GM12878 (cell line): ENCODE data around the gene ADAM15. TPM values are rescaled to one million over a fixed set of nuclear protein-coding genes. Genes with fewer than 3 reads are reported as not detected.

Experiments used
- ATAC-seq: fragments of 200-7000 bp; cut with Tn5 transposase; 3 replicates; pipeline ENCODE4 v1.9.1; 2020; ENCODE audit warnings: mild to moderate bottlenecking, moderate library complexity
- BruUV-seq: library from RNA; stranded (reverse); fragments of 400-500 nt; replicated peaks from 2 replicates; lab custom pipeline; 2021; lab: Mats Ljungman, UMichigan
- CTCF ChIA-PET: fragments of 300-600 bp; sonication (Branson Sonifier 250); formaldehyde crosslinking; extraction: SDS; loops from one replicate; lab custom pipeline; 2021; ENCODE audit warnings: inconsistent platforms; lab: Yijun Ruan, JAX
- POLR2A ChIA-PET: fragments of 350-600 bp; formaldehyde crosslinking; extraction: SDS; loops from one replicate; lab custom pipeline; 2021; ENCODE audit warnings: inconsistent platforms; lab: Charles Lee
- RAD21 ChIA-PET: fragments of 300-600 bp; sonication (Branson Sonifier 250); formaldehyde crosslinking; loops from one replicate; lab custom pipeline; 2023; ENCODE audit warnings: antibody characterized with exemption; ENCODE audit not compliant: unreplicated experiment; lab: Charles Lee
- SMC1A ChIA-PET: fragments of 300-600 bp; sonication (Branson Sonifier 250); formaldehyde crosslinking; loops from one replicate; lab custom pipeline; 2023; ENCODE audit not compliant: unreplicated experiment, uncharacterized antibody; lab: Charles Lee
- DNase-seq: peaks from one replicate; pipeline ENCODE4 v3.0.0-alpha.2; 2011; ENCODE audit warnings: low read depth, low spot score
- FAIRE-seq: peaks from 3 replicates; lab custom pipeline; 2011; peaks lifted over from hg19 to GRCh38; lab: Jason Lieb, UNC
- H2AFZ ChIP-seq: 2 replicates; pipeline ENCODE4 v1.6.0; 2011; ENCODE audit warnings: low read depth, low read length, control low read depth; ENCODE audit not compliant: control insufficient read depth
- H3K27ac ChIP-seq: 2 replicates; pipeline ENCODE4 v1.5.1; 2011; ENCODE audit warnings: control low read depth; ENCODE audit not compliant: control insufficient read depth, insufficient read depth
- H3K27me3 ChIP-seq, 2 experiments: replicated peaks in 1 of 2; 2 replicates each; pipeline versions ENCODE4 v1.6.0 to v1.6.1; 2011; ENCODE audit warnings: low read length in 1 of 2; ENCODE audit not compliant: control insufficient read depth in 2 of 2, insufficient read depth in 2 of 2
- H3K36me3 ChIP-seq, 2 experiments: 2 replicates each; pipeline ENCODE4 v1.5.1; 2011; ENCODE audit warnings: low read length in 1 of 2; ENCODE audit not compliant: control insufficient read depth in 2 of 2, insufficient read depth in 2 of 2
- H3K4me1 ChIP-seq: 2 replicates; pipeline ENCODE4 v1.6.1; 2011; ENCODE audit warnings: mild to moderate bottlenecking, low read length, moderate library complexity, mixed read lengths; ENCODE audit not compliant: control insufficient read depth, insufficient read depth
- H3K4me2 ChIP-seq: 2 replicates; pipeline ENCODE4 v1.6.0; 2011; ENCODE audit warnings: control low read depth; ENCODE audit not compliant: control insufficient read depth, insufficient read depth
- H3K4me3 ChIP-seq: fragments of 200-600 bp; sonication (generic); 2 replicates; pipeline ENCODE4 v1.5.1; 2016
- H3K79me2 ChIP-seq: 2 replicates; pipeline ENCODE4 v1.6.0; 2011; ENCODE audit warnings: low read length; ENCODE audit not compliant: control insufficient read depth, insufficient read depth
- H3K9ac ChIP-seq: 2 replicates; pipeline ENCODE4 v1.8.0; 2011; ENCODE audit warnings: low read length, control low read depth, mixed read lengths; ENCODE audit not compliant: control insufficient read depth, insufficient read depth
- H3K9me3 ChIP-seq: replicated peaks from 3 replicates; pipeline ENCODE4 v1.5.1; 2011; ENCODE audit warnings: mild to moderate bottlenecking, low read length; ENCODE audit not compliant: control insufficient read depth, insufficient read depth
- H4K20me1 ChIP-seq: 2 replicates; pipeline ENCODE4 v1.6.0; 2011; ENCODE audit not compliant: control insufficient read depth, insufficient read depth
- BACH1 ChIP-seq: fragments of 450-650 bp; IDR thresholded peaks from 2 replicates; pipeline ENCODE4 v1.6.1; 2017; ENCODE audit warnings: mild to moderate bottlenecking, borderline replicate concordance
- EGR1 ChIP-seq, 2 experiments: IDR thresholded peaks; 1 replicate in 1 of 2; 2 replicates in 1 of 2; pipeline ENCODE4 v1.6.1; 2011 to 2012; ENCODE audit warnings: low read depth in 2 of 2, low read length in 2 of 2, borderline replicate concordance in 1 of 2, mild to moderate bottlenecking in 1 of 2, moderate library complexity in 1 of 2
- EP300 ChIP-seq, 2 experiments: fragments of 150-350 bp in 1 of 2; IDR thresholded peaks; 2 replicates each; pipeline ENCODE4 v1.6.1; 2011 to 2012; ENCODE audit warnings: low read depth in 2 of 2, low read length in 2 of 2, borderline replicate concordance in 1 of 2, improper control_type of control experiment in 1 of 2, inconsistent platforms in 1 of 2; ENCODE audit not compliant: control insufficient read depth in 1 of 2
- EZH2 ChIP-seq: IDR thresholded peaks from 2 replicates; pipeline ENCODE4 v1.6.1; 2012; ENCODE audit warnings: low read depth, mild to moderate bottlenecking, control low read depth, inconsistent platforms, low read length, borderline replicate concordance; ENCODE audit not compliant: control insufficient read depth
- LARP7 ChIP-seq: fragments of 450-650 bp; IDR thresholded peaks from 2 replicates; pipeline ENCODE4 v1.6.1; 2017; ENCODE audit warnings: mild to moderate bottlenecking
- PKNOX1 ChIP-seq: fragments of 450-650 bp; IDR thresholded peaks from 2 replicates; pipeline ENCODE4 v1.6.1; 2016; ENCODE audit warnings: mild to moderate bottlenecking
- WRNIP1 ChIP-seq: IDR thresholded peaks from 2 replicates; pipeline ENCODE4 v1.6.1; 2011; ENCODE audit warnings: low read depth, low read length, improper control_type of control experiment, borderline replicate concordance
- WGBS: methylation state at CpG from one replicate; pipeline ENCODE4 v1.1.6; 2016; ENCODE audit warnings: low lambda C conversion rate; ENCODE audit not compliant: insufficient replicate concordance, insufficient coverage; ENCODE audit errors: missing lambda C conversion rate; 5-methylcytosine and 5-hydroxymethylcytosine counted together
- in situ Hi-C: fragments of 300-500 bp; cut with MboI; formaldehyde crosslinking; loops from 9 replicates; pipeline ENCODE4 v1.14.3; 2018; ENCODE audit warnings: mixed read lengths
- intact Hi-C: fragments of 100-400 bp; cut with micrococcal nuclease; formaldehyde crosslinking; loops from one replicate; pipeline ENCODE4 v1.14.2; 2022; ENCODE audit not compliant: unreplicated experiment
- polyA plus RNA-seq, 11 experiments: library from polyadenylated mRNA; depleted of rRNA in 4 of 11; unstranded in 6 of 11; stranded (reverse) in 5 of 11; fragments of >200 nt; fragmentation: Nextera tagmentation in 4 of 11; fragmentation: Illumina TruSeq in 1 of 11; extraction: Ambion mirVana in 4 of 11; extraction: Trizol in 1 of 11; gene quantifications; 1 replicate in 1 of 11; 2 replicates in 10 of 11; pipeline versions ENCODE4 v1.2.1 to v1.2.3, GENCODE V29; 2011 to 2016; ENCODE audit warnings: inconsistent platforms in 2 of 11, missing spikeins in 2 of 11, low read depth in 1 of 11
- total RNA-seq, 4 experiments: library from RNA; depleted of rRNA in 3 of 4; stranded (reverse); fragments of >200 nt in 3 of 4; fragmentation: Illumina TruSeq in 1 of 4; extraction: Trizol in 1 of 4; gene quantifications; 2 replicates each; pipeline versions ENCODE4 v1.2.1 to v1.2.3, GENCODE V29; 2013 to 2021

Gene ADAM15
- total and polyA plus RNA-seq, 10 of the 15 experiments (the other 5 are each of a cell fraction or from before 2014, with no cell fraction given), result 0.29 to 38.8 (median 14.7) TPM

GRCh38 chr1:155007251-155007828, 43.8 kb upstream of the ADAM15 start (continued):
- TF ChIP-seq WRNIP1, result no peak
- no peak for TF ChIP-seq EP300 (IDR thresholded peaks at IDR 0.05; ENCODE audit: borderline replicate concordance in 1 of 2, control insufficient read depth in 1 of 2, low read depth in 2 of 2, low read length in 2 of 2)
- TF ChIP-seq PKNOX1, result no peak
- TF ChIP-seq BACH1, result no peak
- TF ChIP-seq EZH2, result no peak

GRCh38 chr1:155008015-155008941, 42.8 kb upstream of the ADAM15 start:
- 0 out of 2 replicates have a peak overlapping the region, but pooled peaks have one; percentile 24 for H3K27ac ChIP-seq
- FAIRE-seq, result no peak
- H3K4me2 ChIP-seq, result peak overlapping the region; percentile 33
- peaks cover 0 to 7% of the 10 kb centered on the region in 2 experiments; a peak in 3 of 4 replicates for H3K36me3 ChIP-seq
- H3K9me3 ChIP-seq, result no peaks in the 10 kb centered on the region
- SMC1A ChIA-PET, result interaction anchor here (1.1 kb wide), 1 partner anchor 9 kb away, joined by 3 read pairs; no protein-coding TSS in a partner anchor
- no peak overlapping the region for H2AFZ ChIP-seq
- H3K9ac ChIP-seq, result no peak overlapping the region
- H3K79me2 ChIP-seq, result peaks cover 52% of the 10 kb centered on the region
- TF ChIP-seq EGR1 (IDR thresholded peaks at IDR 0.05; ENCODE audit: borderline replicate concordance in 1 of 2, low read depth in 2 of 2, low read length in 2 of 2) (peak in 1 of 2 experiments; percentile 54; a peak in 1 of 3 replicates), LARP7 (no peak)
- H3K4me3 ChIP-seq, result no peak overlapping the region
- WGBS, result 97% methylated on average over 12 of the region's 16 CpGs
- intact Hi-C loops (no loop called here), in situ Hi-C loops (no loop called here)
- ATAC-seq, result no peak
- H4K20me1 ChIP-seq, result 0 out of 2 replicates have a peak, but pooled peaks cover 3% of the 10 kb centered on the region
- no TSS peak for BruUV-seq
- RAD21 ChIA-PET, result interaction anchor here (1.5 kb wide), 1 partner anchor 36 kb away, joined by 3 read pairs; no protein-coding TSS in a partner anchor
- CTCF ChIA-PET, result interaction anchor here (3.6 kb wide), 1 partner anchor 9 kb away, joined by 27 read pairs; no protein-coding TSS in a partner anchor
- H3K4me1 ChIP-seq, result peaks cover 59% of the 10 kb centered on the region
- DNase-seq, result no peak
- no peaks in the 10 kb centered on the region for H3K27me3 ChIP-seq
- POLR2A ChIA-PET, result interaction anchor here (0.5 to 1.0 kb wide), 4 partner anchors 8 to 53 kb away, joined by 3 to 4 read pairs (median 4); partner anchors contain the start of gene PBXIP1
